ENCODE measurements around the gene TMEM121. TPM values are rescaled to one million over a fixed set of nuclear protein-coding genes. Genes with fewer than 3 reads are reported as not detected.

TMEM121 gene
- total RNA-seq, 2 donors from 2014 or later, result 0.82 TPM

GRCh38 chr14:105491366-105491973 lies 34.9 kb upstream of the TMEM121 start:
- Histone ChIP-seq H3K27me3 (peaks cover 6% of the 10 kb centered on the region), H3K4me1 (peaks cover 11% of the 10 kb centered on the region), H3K4me3 (peak overlapping the region; percentile 91), H3K36me3 (no peaks in the 10 kb centered on the region), H3K27ac (peak overlapping the region; percentile 92), H3K9ac (ENCODE audit: low read depth in 2 of 2, low read length in 2 of 2) (peak overlapping the region in 1 of 2 donors; percentile 70), H3K9me3 (no peaks in the 10 kb centered on the region)
- intact Hi-C loops (cut with DNase I), result loop anchor here (5.0 kb wide), 1 partner anchor 36 kb away; the partner anchor contains the start of gene TMEM121
- no peak for TF ChIP-seq CTCF (IDR thresholded peaks at IDR 0.05)
- peak; percentile 93 for DNase-seq

GRCh38 chr14:105492031-105492970 lies 34.1 kb upstream of the TMEM121 start:
- Histone ChIP-seq H3K36me3 (no peaks in the 10 kb centered on the region), H3K9me3 (no peaks in the 10 kb centered on the region), H3K4me1 (peaks cover 11% of the 10 kb centered on the region), H3K9ac (ENCODE audit: low read depth in 2 of 2, low read length in 2 of 2) (peak overlapping the region in 1 of 2 donors; percentile 20), H3K27ac (no peak overlapping the region), H3K27me3 (no peaks in the 10 kb centered on the region), H3K4me3 (peak overlapping the region; percentile 91)
- no peak for DNase-seq
- intact Hi-C loops (cut with DNase I), result loop anchor here (5.0 kb wide), 1 partner anchor 35 kb away; the partner anchor contains the start of gene TMEM121
- no peak for TF ChIP-seq CTCF (IDR thresholded peaks at IDR 0.05)

GRCh38 chr14:105492971-105493871 lies 33.2 kb upstream of the TMEM121 start:
- Histone ChIP-seq H3K4me3 (no peak overlapping the region), H3K9me3 (no peaks in the 10 kb centered on the region), H3K36me3 (no peaks in the 10 kb centered on the region), H3K27ac (no peak overlapping the region), H3K9ac (ENCODE audit: low read depth in 2 of 2, low read length in 2 of 2) (no peak overlapping the region), H3K4me1 (peaks cover 11% of the 10 kb centered on the region), H3K27me3 (no peaks in the 10 kb centered on the region)
- intact Hi-C loops (cut with DNase I), result loop anchor here (5.0 kb wide), 1 partner anchor 34 kb away; the partner anchor contains the start of gene TMEM121
- TF ChIP-seq CTCF (IDR thresholded peaks at IDR 0.05), result no peak
- DNase-seq, result no peak

- Histone ChIP-seq H3K36me3 (no peaks in the 10 kb centered on the region), H3K4me3 (no peak overlapping the region), H3K9ac (ENCODE audit: low read depth in 2 of 2, low read length in 2 of 2) (no peak overlapping the region), H3K27ac (no peak overlapping the region), H3K27me3 (no peaks in the 10 kb centered on the region), H3K4me1 (peaks cover 4% of the 10 kb centered on the region), H3K9me3 (no peaks in the 10 kb centered on the region)
- TF ChIP-seq CTCF (IDR thresholded peaks at IDR 0.05), result no peak
- DNase-seq, result no peak
- intact Hi-C loops (cut with DNase I), result loop anchor here (5.0 kb wide), 1 partner anchor 33 kb away; the partner anchor contains the start of gene TMEM121
Measured at GRCh38 chr14:105493921-105494605, 32.3 kb upstream of the TMEM121 start.
